ENCODE data around the gene ZNF134. TPM values are rescaled to one million over a fixed set of nuclear protein-coding genes. Genes with fewer than 3 reads are reported as not detected.
A peak's percentile ranks its signal among the peaks of the same experiment; 100 is the strongest.

ZNF134 gene
- total RNA-seq, 1 donor from 2014 or later = 18.9 TPM

DNA sequence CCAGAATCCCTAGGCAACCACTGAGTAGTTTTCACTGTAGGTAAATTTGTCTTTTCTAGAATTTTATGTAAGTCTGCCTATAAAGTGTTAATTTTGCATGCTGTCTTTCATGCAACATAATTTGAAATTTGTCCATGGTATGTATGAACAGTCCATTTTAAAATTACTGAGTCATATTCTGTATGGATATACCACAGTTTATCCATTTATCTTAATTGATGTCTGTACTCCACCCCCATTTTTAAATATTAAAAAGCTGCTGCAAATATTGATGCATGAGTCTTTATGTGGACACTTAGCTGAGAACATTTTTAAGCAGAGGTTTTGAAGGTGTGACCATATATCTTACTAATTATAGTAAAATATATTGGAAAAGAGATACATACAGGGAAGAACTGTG is 9.0 kb downstream of the ZNF134 start:
- Histone ChIP-seq H3K27ac (no peak overlapping the region), H3K9me3 (peaks cover 96% of the 10 kb centered on the region), H3K4me3 (no peak overlapping the region), H3K27me3 (no peaks in the 10 kb centered on the region), H3K4me1 (no peaks in the 10 kb centered on the region), H3K36me3 (peaks cover 30% of the 10 kb centered on the region)
- intact Hi-C loops (cut with DNase I) = no loop called here
- TF ChIP-seq, protein P1, sequence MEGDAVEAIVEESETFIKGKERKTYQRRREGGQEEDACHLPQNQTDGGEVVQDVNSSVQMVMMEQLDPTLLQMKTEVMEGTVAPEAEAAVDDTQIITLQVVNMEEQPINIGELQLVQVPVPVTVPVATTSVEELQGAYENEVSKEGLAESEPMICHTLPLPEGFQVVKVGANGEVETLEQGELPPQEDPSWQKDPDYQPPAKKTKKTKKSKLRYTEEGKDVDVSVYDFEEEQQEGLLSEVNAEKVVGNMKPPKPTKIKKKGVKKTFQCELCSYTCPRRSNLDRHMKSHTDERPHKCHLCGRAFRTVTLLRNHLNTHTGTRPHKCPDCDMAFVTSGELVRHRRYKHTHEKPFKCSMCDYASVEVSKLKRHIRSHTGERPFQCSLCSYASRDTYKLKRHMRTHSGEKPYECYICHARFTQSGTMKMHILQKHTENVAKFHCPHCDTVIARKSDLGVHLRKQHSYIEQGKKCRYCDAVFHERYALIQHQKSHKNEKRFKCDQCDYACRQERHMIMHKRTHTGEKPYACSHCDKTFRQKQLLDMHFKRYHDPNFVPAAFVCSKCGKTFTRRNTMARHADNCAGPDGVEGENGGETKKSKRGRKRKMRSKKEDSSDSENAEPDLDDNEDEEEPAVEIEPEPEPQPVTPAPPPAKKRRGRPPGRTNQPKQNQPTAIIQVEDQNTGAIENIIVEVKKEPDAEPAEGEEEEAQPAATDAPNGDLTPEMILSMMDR (IDR thresholded peaks at IDR 0.05) = no peak
- no peak for ATAC-seq
- no peak for DNase-seq

DNA sequence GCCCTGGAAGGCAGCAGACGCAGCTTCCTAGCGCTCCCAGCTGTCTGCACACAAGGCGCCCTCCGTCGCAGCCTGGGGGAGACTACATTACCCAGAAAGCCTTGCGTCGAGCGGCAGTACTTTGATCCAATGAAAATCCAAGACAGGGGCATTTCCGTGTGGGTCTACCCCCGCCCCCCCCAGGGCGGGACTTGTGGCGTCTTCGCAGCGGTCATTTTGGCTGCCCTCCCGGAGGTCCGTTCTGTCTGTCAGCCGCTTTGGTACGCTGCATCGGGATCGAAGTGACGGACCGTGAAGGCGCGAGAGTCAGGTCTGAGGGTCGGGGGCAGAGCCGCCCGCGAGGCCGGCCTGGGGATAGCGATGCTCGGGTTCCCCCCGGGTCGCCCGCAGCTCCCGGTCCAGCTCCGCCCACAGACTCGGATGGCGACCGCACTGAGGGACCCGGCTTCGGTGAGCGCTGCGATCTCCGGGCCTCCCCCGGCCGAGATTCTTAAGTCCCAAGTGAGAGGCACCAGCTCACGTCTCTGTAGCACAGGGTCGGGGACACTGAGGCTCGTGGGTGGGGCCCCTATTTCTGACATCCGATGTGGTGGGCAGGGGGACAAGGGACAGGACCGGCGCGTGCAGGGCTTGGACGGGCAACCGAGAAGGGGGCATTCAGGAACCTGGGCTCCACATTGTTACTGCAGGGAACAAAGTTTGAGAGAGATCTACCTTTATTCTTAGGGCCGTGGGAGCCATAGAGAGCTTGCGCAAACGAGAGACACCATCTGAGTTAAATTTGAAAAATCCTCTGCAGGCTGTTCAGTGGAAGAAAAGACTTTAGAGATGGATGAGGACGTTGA is 19.2 kb downstream of the ZNF134 start, which contains the start of gene ZNF211:
Gene ZNF211, plus strand, starts transcription at position 182 of the 845 bp plus-strand sequence. Its CDS starts 179 bp downstream, at position 361.
- H3K4me1 ChIP-seq = peaks cover 11% of the 10 kb centered on the region
- peaks cover 33% of the 10 kb centered on the region for H3K9me3 ChIP-seq
- peaks cover 7% of the 10 kb centered on the region for H3K36me3 ChIP-seq
- peak within 1 kb of the TSS; percentile 81 for H3K27ac ChIP-seq
- peak within 1 kb of the TSS; percentile 90 for H3K4me3 ChIP-seq
- DNase-seq (peak; percentile 94), ATAC-seq (peak; percentile 100)
- TF ChIP-seq, protein P1 (IDR thresholded peaks at IDR 0.05) = no peak
- H3K27me3 ChIP-seq = no peaks in the 10 kb centered on the region
- intact Hi-C loops (cut with DNase I) = no loop called here

DNA sequence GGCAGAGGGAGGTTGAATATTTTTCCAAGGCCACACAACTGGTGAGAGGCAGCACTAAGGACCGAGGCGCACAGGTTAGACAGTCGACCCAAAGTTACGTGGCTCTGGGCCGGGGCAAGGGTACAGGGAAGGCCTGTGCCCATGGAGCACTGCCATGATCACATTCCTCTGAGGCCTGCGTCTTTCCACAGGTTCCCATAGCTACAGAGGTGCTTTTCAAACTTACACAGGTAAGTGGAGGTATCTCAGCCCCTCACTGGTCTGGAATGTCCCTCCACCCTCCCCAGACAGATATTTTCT is 19.7 kb downstream of the ZNF134 start:
- TF ChIP-seq, protein P1 (IDR thresholded peaks at IDR 0.05) = no peak
- H3K4me3 ChIP-seq = peak overlapping the region; percentile 90
- peaks cover 9% of the 10 kb centered on the region for H3K36me3 ChIP-seq
- no peaks in the 10 kb centered on the region for H3K27me3 ChIP-seq
- no peak overlapping the region for H3K27ac ChIP-seq
- ATAC-seq (no peak), DNase-seq (no peak)
- H3K4me1 ChIP-seq = peaks cover 11% of the 10 kb centered on the region
- peaks cover 33% of the 10 kb centered on the region for H3K9me3 ChIP-seq
- intact Hi-C loops (cut with DNase I) = no loop called here

DNA sequence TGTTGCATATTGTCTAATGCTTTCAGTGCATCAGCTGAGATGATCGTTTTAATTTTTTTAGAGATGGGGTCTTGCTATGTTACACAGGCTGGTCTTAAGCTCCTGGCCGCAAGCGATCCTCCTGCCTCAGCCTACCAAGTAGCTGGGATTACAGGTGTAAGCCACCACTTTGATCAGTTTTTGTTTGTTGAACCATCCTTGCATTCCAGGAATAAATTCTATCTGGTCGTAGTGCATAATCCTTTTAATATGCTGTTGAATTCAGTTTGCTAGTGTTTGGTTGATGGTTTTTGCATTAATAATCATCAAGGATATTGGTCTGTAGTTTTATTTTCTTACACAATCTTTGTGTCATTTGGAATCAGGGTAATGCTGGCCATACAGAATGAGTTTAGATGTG is 23.3 kb downstream of the ZNF134 start:
- ATAC-seq = no peak
- TF ChIP-seq, protein P1 (IDR thresholded peaks at IDR 0.05) = no peak
- peaks cover 43% of the 10 kb centered on the region for H3K36me3 ChIP-seq
- intact Hi-C loops (cut with DNase I) = no loop called here
- no peaks in the 10 kb centered on the region for H3K27me3 ChIP-seq
- no peak overlapping the region for H3K27ac ChIP-seq
- H3K4me1 ChIP-seq = peaks cover 11% of the 10 kb centered on the region
- H3K4me3 ChIP-seq = no peak overlapping the region
- H3K9me3 ChIP-seq = peaks cover 61% of the 10 kb centered on the region
- no peak for DNase-seq

DNA sequence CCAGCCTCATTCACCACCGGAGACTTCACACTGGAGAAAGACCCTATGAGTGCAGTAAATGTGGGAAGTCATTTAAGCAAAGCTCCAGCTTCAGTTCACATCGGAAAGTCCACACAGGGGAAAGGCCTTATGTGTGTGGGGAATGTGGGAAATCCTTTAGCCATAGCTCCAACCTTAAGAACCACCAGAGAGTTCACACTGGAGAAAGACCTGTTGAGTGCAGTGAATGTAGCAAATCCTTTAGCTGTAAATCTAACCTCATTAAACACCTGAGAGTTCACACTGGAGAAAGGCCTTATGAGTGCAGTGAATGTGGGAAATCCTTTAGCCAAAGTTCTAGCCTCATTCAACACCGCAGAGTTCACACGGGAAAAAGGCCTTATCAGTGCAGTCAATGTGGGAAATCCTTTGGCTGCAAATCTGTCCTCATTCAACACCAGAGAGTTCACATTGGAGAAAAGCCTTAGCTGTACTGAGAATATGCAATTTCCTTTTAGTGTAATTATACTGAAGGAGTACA is 27.7 kb downstream of the ZNF134 start:
- Histone ChIP-seq H3K27ac (no peak overlapping the region), H3K36me3 (peaks cover 36% of the 10 kb centered on the region), H3K9me3 (peaks cover 69% of the 10 kb centered on the region), H3K4me3 (no peak overlapping the region), H3K4me1 (no peaks in the 10 kb centered on the region), H3K27me3 (no peaks in the 10 kb centered on the region)
- TF ChIP-seq, protein P1 (IDR thresholded peaks at IDR 0.05) = no peak
- DNase-seq = no peak
- ATAC-seq = no peak
- intact Hi-C loops (cut with DNase I) = no loop called here

Measured in upper lobe of right lung (tissue), 1 donor.